GM18870 (cell line): ENCODE measurements around the gene ATP8A2.

Source experiments
- ATAC-seq: cut with Tn5 transposase; IDR thresholded peaks from one replicate; pipeline ENCODE4 v1.9.1; 2021; ENCODE audit warnings: moderate library complexity; ENCODE audit not compliant: unreplicated experiment

The ATP8A2 gene

GRCh38 chr13:25906191-25906661 lies 534.5 kb downstream of the ATP8A2 start:
- no peak for ATAC-seq

GRCh38 chr13:25908366-25908765 lies 536.6 kb downstream of the ATP8A2 start:
- ATAC-seq: no peak

- no peak for ATAC-seq
Observed at GRCh38 chr13:25910243-25910642, 538.5 kb downstream of the ATP8A2 start.

- ATAC-seq: no peak
Observed at GRCh38 chr13:25910991-25911419, 539.2 kb downstream of the ATP8A2 start.

- ATAC-seq: no peak
Observed at GRCh38 chr13:25912961-25913360, 541.2 kb downstream of the ATP8A2 start.

GRCh38 chr13:25915840-25916518 lies 544.2 kb downstream of the ATP8A2 start:
- no peak for ATAC-seq

GRCh38 chr13:25920277-25920676 lies 548.5 kb downstream of the ATP8A2 start:
- no peak for ATAC-seq

GRCh38 chr13:25920931-25921330 lies 549.2 kb downstream of the ATP8A2 start:
- no peak for ATAC-seq

GRCh38 chr13:25922376-25922775 lies 550.6 kb downstream of the ATP8A2 start:
- ATAC-seq: no peak

- no peak for ATAC-seq
Observed at GRCh38 chr13:25923217-25924085, 551.7 kb downstream of the ATP8A2 start.

GRCh38 chr13:25927363-25927762 lies 555.6 kb downstream of the ATP8A2 start:
- no peak for ATAC-seq

- no peak for ATAC-seq
Observed at GRCh38 chr13:25927932-25928331, 556.2 kb downstream of the ATP8A2 start.

- ATAC-seq: no peak
Observed at GRCh38 chr13:25928941-25929505, 557.2 kb downstream of the ATP8A2 start.

- no peak for ATAC-seq
Observed at GRCh38 chr13:25929816-25930215, 558.0 kb downstream of the ATP8A2 start.

- ATAC-seq: no peak
Observed at GRCh38 chr13:25930653-25931052, 558.9 kb downstream of the ATP8A2 start.

- ATAC-seq: no peak
Observed at GRCh38 chr13:25932365-25932764, 560.6 kb downstream of the ATP8A2 start.

- no peak for ATAC-seq
Observed at GRCh38 chr13:25933520-25933919, 561.7 kb downstream of the ATP8A2 start.

GRCh38 chr13:25934127-25934526 lies 562.4 kb downstream of the ATP8A2 start:
- no peak for ATAC-seq

- no peak for ATAC-seq
Observed at GRCh38 chr13:25939961-25940687, 568.4 kb downstream of the ATP8A2 start.

- no peak for ATAC-seq
Observed at GRCh38 chr13:25943081-25943480, 571.3 kb downstream of the ATP8A2 start.

GRCh38 chr13:25943658-25944057 lies 571.9 kb downstream of the ATP8A2 start:
- ATAC-seq: no peak
